Activated naive CD8-positive, alpha-beta T cell treated with anti-CD3 and anti-CD28 coated beads, Interleukin-2, amount 50 U/mL, for 16 hours (primary cell): ENCODE measurements around the gene SORCS2.

Experiments
- DNase-seq: peaks from one replicate; pipeline ENCODE4 v3.0.0-alpha.2; 2020; ENCODE audit warnings: low read depth, low spot score

The SORCS2 gene

DNA sequence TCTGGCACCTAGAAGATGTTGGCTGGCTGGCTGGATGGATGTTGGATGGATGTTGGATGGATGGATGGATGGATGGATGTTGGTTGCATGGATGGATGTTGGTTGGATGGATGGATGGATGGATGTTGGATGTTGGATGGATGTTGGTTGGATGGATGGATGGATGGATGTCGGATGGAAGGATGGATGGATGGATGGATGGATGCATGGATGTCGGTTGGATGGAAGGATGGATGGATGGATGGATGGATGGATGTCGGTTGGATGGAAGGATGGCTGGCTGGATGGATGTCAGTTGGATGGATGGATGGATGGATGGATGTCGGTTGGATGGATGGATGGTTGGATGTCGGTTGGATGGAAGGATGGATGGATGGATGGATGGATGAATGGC, 145.7 kb downstream of the SORCS2 start:
- DNase-seq, result no peak

DNA sequence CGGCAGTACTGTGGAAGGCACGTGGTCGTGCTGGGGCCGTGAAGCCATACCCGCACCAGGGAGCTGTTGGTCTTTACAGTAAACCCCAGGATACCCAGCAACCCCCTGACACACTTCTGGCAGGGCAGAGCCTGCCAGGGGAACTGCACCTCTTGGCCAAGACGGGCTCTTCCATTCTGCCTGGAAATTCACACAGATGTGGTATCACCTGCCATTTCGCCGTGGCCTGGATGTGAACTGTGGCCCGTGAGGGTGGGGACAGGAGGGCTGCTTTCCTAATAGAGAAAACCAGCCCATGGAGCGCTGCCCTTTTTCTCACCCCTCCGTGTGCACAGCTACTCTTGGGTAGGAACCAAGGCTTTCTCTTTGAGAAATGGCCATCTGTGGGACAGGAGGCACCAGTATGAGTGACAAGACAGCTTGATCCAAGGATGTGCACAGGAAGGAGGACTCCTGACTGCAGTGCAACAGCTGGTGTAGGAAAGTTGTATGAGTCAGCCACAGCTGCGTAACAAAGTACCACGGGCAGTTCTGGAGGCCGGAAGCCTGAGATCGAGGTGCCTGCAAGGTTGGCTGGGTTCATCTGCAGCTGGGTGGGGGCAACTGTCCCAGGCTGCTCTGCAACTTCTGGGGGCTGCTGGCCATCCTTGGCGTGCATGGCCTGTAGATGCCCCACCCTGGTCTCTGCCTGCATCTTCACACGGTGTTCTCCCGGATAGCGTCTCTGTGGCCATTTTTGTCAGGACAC, 146.7 kb downstream of the SORCS2 start:
- DNase-seq, result no peak

DNA sequence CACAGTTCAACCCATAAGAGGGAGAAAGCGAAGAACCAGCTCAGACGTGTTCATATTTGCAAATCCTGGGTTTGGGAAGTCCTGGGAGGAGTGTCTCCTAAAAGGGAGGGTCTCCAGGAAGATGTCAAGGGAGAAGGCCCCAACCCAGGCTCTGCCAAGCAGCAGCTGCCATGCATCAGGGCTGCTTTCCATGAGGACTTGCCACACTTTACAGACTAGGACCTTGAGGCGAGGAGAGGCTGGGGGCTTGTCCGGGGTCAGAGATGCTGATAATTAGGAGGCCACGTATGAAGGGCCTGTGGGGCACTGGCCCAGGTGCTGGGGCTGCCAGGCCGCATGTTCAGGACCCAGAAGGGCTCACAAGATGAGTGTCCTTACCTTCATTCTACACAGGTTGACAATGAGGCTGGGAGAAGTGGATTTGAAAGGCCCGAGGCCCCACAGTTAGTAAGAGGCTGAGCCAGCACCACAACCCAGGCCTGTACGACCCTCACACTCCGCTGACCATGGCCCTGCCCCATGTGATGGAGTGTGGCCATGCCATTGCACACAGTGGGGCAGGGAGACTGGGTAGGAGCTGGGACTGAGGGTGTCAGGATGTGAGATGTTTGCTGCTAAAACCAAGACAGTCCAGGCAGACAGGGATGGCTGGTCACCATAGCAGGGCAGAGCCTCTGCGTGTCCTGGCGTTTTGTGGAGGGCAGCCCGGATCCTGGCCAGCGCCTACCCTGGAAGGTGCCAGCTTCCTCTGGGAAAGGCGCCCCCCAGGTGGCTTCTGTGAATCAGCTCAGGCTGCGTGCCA, 147.6 kb downstream of the SORCS2 start:
- DNase-seq, result no peak

DNA sequence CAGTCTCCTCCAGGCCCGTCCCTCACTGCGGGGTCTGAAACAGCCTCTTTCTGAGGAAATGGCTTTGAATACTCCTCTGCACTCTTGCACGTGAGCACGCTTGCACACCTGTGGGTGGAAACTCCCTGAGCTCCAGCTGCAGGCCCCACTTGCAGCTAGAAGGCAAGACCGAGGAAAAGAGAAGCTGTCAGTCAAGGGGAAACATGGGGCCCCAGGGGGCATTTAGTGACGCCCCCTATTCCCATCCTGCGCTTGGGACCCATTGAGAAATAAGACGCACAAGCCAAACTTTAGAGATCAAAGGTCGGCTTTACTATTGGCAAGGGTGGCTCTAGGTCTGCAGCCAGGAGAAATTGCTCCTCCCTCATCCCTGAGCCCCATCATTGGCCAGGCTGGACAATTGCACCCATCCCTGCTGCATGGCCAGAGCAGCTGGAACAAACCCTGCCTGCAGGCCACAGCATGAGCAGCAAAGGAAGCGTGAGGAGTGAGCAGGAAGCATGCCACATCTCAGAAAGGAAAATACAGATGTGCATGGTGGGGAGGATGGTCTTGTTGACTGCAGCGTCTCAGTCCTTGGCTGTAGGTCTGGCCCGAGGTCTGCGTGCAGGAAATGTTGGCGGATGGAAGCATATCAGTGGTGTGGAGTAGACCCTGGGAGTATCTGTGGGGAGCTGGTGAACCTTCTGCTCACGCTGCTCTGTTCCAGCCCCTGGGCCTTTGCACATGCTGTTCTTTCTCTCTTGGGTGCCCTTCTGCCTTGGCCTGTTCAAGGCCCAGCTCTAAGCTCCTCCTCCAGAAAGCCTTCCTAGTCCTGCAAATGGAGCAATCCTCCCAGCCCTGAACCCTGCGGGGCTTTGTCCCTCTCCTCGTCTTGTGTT, 148.5 kb downstream of the SORCS2 start:
- DNase-seq, result no peak

DNA sequence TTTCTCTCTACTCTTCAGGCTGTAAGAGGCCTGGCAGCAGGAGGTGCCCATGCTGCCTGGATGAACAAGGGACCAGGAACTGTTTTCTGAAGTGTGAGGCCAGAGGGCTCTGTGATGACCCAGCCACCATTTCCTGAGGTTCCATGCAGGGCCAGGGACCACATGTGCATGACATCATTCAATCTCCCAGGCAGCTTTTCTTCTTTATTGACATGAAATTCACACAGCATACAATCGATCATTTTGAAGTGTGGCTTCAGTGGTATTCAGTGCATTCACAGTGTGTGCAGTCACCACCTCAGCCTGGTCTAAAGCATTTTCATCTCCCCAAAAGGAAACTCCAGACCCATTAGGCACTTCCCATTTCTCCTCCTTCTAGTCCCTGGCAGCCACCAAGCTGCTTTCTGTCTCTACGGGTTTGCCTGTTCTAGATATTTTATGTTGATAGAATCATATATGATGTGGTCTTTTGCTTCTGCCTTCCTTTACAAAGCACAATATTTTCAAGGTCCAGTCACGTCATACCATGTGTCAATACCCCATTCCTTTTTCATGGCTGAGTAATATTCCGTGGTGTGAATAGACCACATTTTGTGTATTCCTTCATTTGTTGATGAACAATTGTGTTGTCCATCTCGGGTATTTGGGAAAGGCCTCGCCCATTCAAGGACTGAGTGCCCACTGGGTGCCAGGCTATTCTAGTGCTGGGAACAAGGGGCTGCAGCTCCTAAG, 149.3 kb downstream of the SORCS2 start:
- DNase-seq, result no peak

DNA sequence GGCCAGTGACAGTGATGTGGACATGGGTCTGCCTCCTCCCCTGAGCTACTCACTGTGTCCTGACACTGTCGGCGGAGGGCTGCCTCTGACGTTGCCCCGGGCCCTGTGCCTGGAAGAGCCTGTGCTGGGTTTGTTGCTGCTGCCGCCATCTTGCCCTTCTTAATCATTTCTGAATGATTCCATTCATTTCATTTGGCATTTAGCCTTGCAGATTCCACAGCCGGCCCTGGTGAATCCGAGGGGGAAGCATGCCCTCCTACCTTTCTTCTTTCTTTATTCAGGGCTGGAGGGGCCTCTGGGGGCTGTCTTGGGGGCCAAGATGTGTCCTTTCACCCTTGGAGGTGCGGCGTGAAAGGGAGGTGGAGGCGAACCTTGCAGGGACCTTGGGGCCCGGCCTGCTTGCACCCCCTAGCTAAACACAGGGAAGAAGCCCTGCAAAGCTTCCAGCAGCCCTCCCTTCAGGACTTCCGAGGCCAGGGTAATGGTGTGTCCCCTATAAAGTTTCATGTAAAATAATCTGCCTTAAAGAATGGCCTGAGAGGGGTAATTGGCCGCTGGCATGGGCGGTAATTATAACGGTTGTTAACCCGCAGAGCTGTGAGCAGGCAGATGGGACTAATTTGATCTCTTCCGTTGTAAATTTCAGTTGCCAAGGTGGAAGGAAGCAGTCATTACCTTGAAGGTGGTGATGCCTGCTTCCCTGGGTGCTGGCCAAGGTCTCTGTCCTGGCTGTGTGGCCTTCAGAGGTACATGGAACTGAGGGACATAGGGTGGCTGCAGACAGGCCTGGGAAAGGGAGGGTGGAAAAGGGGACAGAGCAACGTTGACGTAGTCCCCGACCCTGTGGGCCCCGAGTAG, 150.1 kb downstream of the SORCS2 start:
- no peak for DNase-seq

DNA sequence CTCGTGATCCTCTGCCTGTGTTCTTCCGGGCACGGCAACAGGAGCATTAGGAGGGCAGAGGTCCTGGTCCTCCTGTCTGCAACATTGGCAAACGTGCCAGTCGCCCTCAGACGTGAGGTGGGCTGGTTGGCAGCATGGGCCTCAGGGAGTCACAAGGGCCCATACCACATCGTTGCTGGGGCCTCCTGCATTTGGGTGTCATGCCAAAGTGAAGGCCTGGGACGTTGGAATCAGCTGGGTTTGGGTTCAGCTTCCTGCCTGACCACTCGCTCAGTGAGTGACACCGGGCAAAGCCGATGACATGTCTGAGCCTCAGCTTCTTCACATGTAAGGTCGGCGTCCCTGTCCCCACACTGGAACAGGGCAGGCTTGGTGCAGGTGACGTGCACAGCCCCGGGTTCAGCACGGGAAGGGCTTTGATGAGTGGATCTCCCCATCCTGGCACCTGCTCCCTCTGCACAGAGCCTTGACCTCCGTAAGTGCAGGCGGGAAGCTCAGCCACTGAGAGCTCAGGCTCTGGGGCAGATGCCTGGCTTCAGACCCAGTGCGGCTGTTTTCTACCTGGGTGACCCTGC, 150.8 kb downstream of the SORCS2 start:
- no peak for DNase-seq

DNA sequence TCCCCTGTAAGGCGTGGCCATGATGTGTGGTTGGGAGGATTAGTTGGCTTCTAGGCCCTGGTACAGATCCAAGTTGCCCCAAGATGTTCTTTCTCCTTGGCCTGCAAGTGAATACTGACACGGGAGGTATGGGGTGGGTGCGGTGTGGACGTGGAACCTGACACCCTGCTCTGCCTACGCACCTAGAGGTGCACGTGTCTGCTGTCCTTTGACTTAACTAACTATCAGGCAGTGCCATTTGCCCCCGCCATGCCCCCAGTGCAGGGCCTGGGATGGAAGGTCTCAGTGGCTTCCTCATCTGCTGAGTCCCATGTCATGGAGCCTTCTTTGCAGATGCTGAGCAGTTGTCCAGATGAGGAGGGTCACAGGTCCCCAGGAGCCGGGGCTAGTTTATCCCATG, 151.6 kb downstream of the SORCS2 start:
- no peak for DNase-seq

DNA sequence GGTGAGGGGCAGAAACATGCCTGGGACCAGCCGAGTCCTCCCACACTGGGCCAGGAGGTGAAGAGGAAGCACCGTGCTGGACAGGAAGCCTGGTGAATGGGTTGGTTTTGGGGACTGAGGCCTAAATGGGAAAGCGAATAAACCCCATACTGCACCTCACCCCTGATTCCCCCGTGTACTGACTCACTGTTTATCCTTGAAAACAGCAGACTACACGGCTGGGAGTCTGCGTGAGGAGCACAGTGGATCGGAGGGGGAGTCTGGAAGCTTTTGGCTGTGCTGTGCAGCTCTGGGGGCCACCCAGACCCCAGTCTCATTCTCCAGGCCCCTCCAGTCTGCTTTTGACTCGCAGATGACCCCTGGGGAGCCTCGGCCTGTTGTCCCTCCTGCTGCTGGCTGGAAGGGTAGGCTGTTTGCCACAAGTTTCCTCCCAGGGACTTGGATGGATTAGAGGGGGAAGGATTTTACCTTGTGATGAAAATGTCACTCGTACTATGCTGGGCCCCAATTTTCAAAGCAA, 152.4 kb downstream of the SORCS2 start:
- no peak for DNase-seq

DNA sequence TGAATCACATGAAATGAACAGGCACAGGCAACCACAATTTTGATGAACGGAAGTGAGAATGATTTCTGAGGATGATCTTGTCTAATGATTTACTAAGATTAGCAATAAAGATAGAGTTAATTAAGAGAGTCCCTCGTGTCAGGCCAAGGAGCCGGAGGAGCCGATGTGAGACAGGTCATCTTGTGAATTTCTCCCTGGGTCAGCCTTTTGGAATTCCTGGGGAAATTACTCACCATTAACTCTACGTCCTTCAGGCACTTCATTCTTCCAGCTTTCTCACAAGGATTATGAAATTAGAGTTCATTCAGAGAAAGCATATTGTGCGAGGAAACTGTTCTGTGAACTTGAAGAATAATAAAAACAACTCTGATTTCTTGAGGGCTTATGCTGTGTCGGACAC, 155.6 kb downstream of the SORCS2 start:
- DNase-seq, result no peak

DNA sequence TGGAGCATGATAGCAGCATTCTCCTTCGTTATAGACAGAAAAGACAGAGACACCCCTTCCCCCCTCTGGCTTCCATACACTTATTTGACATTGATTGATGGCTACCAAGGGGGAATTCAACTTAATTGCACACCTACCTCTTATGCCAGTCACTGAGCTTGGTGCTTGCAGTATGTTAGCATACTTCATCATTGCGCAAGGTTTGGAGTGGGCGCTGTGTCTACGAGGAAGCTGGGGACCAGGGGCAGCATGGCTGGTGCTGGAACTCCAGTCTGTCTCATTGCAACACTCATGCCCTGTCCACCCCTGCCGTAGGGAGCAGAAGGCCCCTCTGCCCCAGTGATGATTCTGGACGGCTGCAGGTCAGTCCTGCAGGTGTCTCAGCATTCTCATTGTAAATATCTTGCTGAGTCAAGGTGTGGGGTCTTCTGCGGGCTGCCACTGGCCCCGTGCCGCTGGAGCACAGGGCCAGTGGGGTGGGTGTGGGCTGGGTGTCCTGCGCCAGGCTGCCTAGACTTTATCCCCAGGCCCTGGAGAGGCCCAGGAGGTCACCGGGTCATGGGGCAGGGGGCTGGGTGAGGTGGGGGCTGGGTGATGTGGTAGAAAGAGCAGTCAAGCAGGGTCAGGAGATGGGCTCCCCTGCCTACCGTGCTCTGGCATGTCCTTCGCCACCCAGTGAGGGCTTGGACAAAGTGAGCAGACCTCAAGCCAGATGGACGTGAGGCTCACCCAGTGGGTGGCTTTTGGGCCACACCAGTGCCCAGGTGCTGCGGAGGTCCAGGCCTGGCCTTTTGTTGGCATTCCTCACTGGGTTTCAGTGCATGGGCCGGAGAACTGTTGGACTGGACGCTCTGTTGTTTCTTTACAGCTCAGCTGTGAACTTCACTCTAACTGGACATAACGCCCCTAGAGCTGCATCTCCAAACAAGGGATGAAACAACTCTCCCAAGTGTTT, 156.9 kb downstream of the SORCS2 start:
- DNase-seq, result no peak

DNA sequence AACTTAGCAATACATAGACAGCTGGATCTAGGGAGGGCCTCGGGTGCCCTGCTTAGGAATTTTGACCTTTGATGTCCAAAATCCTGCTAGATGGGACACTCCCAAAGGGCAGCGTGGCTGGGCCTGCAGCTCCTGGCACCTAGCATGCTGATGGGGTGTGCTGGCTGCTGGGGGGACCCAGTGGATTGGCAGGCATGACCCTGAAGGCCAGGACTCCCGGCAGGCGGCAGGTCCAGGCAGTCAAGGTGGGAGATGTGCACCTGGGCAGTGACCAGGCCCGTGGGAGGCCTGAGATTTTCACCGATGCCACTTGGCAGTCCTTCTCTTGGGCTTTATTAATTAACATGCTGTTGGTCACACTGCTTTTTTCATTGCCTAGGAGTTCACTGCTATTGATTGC, 158.1 kb downstream of the SORCS2 start:
- DNase-seq, result no peak

DNA sequence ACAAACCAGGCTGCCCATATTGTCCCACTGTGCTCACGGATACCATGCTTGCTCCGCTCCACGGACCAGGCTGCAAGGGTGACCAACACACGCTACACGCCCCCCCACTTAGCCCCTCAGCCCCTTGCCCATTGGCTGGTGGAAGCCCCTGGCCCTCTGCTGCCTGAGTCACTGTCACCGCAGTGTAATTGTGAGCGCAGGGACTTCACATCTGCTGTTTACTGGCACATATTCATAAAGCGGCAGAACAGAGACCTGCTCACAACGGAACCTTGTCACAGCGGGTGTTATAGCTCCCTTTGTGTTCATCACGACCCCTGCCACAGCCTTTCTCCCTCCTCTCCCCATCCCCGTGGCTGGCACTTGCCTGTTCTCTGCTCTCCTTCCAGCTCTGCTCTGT, 158.7 kb downstream of the SORCS2 start:
- DNase-seq, result no peak

DNA sequence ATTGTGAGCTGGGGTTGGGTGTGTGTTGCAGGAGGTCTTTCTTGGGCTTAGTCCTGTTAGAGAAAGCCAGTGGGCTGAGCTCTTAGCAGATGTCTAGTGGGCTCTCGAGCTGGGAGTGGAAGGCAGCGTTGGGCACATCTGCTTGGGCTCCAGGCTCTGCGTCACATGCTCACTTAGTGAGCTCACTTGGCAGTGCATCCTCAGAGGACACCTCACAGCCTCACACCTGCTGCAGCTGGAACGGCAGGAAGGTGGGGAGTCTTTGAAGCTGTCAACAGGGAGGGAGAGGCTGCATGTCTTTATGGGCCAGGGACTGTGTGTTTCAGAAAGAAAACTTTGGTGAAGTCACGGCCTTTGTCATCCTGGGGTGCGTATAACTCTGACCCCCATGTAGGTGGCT, 160.1 kb downstream of the SORCS2 start:
- DNase-seq, result no peak

DNA sequence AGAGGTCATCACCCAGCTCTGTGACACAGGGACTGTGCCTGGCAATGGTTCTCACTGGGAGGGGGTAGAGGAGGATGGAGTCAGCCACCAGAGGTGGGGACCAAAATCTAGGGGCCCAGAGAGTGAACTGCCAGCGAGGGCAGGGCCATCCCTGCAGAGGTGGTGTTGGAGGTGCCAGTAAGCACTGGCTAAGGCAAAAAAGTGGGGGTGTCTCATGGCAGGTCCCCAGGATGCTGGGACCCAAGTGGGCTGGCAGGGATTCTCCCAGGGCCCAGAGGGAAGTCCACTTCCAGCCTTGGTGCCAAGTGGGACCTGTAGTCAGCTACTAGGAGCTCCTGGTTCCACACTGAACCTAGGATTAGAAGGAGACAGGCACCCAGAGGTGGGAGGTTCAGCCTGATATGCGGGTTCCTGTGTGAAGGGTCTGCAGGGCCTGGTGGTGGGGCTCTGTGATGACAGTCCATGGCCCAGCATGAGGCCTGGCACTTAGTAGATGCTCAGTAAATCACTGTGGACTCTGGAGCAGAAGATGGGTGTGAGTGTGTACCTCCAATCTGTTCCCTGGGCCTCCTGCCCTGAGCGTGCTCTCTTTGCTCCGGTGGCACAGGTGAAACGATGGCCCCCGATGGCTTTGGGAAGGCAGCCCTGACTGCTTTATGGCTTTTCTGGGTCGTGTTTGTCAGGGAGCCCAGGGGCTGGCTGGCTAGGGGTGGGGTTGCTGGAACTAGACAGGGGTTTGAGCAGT, 160.9 kb downstream of the SORCS2 start:
- no peak for DNase-seq

DNA sequence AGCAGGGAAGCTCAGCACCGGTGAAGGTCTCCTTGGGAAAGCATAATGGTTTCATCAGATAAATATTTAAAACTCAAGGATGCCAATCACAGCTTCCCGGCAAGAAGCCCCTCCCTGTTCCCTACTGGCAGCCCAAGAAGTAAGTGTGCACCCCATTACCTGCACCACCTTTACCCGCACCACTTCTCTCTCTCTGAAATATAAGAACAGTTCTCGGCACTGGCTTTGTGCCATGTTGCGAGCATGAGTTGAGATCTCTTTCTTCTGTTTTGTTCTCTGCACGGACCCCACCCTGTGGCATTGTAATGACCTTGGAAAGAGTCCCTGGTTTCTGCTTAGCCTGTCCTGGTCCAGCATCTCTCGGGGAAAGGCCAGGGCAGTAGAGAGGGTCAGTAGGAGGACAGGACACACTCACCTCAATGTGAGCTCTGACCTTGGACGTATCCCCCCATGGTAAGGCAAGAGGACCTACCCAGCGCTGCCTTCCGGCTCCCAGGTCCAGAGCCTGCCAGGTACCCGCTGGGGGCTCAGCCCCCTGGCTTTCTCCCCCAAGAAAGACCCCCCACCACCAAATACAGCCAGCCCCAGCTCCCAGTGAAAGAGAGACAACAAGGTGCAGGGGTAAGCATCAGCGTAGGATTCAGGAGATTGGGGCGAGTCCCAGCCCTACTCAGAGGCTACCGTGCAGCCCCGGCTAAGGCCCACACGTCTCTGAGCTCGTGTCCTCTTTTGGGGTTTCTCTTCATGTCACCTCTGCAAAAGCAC, 161.7 kb downstream of the SORCS2 start:
- DNase-seq, result no peak

DNA sequence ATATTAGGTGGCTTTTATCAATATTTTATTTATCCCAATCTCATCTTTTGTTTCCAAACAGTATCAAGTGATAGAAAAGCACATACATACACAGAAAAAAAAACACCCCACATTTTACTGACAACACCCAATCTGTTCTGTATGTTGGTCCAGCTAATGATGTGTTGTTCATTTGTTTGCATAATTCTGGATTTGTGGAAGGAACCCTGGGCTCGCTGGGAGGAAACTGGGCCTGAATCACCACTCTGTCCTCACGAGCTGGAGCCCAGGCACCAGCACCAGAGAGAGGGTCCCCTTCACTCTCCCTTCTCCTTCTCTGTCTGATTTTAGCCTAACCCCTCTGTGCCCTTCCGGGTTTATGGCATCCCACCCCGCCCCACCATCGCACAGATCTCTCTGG, 162.6 kb downstream of the SORCS2 start:
- DNase-seq, result no peak
